Fibroblast of villous mesenchyme (primary cell): ENCODE measurements around the gene PLGRKT. TPM values are rescaled to one million over a fixed set of nuclear protein-coding genes. Genes with fewer than 3 reads are reported as not detected.

Source experiments
- DNase-seq: peaks from one replicate; pipeline ENCODE4 v3.0.0-alpha.2; 2010; ENCODE audit warnings: low read depth
- H3K4me3 ChIP-seq: 2 replicates; pipeline ENCODE4 v1.5.1; 2011; ENCODE audit warnings: low read depth, mild to moderate bottlenecking, low read length
- total RNA-seq: library from RNA; depleted of rRNA; stranded (reverse); fragments of >200 nt; gene quantifications from 2 replicates; pipeline ENCODE4 v1.2.3, GENCODE V29; 2012
- TF ChIP-seq, protein P1 (sequence below): IDR thresholded peaks from 2 replicates; pipeline ENCODE4 v1.5.1; 2012; ENCODE audit warnings: low read depth, mild to moderate bottlenecking, low read length; ENCODE audit not compliant: insufficient read depth

The PLGRKT gene
- total RNA-seq, 1 donor = 17.7 TPM

DNA sequence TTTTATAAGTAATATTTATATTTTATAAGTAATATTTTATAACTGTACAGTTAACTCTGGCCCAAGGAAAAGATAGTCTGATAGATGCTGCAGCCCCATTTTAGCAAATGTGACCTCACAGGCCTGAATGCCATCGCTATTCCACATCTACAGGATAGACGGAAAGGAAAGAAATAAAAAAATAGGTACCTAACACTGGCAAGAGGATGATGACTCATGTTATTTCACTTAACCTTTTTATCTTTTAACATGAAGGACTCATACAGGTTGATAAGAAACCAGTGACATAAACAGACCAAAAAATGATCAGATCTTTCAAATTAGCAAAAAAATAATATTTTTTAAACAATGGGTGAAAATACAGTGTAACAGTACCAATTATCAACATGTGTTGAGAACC, 15.3 kb upstream of the PLGRKT start:
- H3K4me3 ChIP-seq = no peak overlapping the region
- TF ChIP-seq, protein P1, sequence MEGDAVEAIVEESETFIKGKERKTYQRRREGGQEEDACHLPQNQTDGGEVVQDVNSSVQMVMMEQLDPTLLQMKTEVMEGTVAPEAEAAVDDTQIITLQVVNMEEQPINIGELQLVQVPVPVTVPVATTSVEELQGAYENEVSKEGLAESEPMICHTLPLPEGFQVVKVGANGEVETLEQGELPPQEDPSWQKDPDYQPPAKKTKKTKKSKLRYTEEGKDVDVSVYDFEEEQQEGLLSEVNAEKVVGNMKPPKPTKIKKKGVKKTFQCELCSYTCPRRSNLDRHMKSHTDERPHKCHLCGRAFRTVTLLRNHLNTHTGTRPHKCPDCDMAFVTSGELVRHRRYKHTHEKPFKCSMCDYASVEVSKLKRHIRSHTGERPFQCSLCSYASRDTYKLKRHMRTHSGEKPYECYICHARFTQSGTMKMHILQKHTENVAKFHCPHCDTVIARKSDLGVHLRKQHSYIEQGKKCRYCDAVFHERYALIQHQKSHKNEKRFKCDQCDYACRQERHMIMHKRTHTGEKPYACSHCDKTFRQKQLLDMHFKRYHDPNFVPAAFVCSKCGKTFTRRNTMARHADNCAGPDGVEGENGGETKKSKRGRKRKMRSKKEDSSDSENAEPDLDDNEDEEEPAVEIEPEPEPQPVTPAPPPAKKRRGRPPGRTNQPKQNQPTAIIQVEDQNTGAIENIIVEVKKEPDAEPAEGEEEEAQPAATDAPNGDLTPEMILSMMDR = no peak
- DNase-seq = no peak

DNA sequence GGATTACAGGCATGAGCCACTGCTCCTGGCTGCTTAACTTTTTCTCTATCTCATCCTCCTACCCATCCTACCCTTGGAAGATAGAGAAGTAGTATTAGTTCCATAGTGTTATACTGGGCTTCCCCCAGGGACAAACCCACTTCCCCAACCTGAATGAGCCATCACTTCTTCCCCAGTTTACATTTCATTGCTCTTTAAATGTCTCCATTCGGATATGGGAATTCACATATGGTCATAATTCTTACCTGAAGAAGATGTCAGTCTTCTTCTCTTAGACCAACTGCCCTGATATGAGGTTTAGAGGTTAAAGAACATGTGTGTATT, 14.5 kb upstream of the PLGRKT start:
- H3K4me3 ChIP-seq = no peak overlapping the region
- no peak for DNase-seq
- TF ChIP-seq, protein P1 = no peak

DNA sequence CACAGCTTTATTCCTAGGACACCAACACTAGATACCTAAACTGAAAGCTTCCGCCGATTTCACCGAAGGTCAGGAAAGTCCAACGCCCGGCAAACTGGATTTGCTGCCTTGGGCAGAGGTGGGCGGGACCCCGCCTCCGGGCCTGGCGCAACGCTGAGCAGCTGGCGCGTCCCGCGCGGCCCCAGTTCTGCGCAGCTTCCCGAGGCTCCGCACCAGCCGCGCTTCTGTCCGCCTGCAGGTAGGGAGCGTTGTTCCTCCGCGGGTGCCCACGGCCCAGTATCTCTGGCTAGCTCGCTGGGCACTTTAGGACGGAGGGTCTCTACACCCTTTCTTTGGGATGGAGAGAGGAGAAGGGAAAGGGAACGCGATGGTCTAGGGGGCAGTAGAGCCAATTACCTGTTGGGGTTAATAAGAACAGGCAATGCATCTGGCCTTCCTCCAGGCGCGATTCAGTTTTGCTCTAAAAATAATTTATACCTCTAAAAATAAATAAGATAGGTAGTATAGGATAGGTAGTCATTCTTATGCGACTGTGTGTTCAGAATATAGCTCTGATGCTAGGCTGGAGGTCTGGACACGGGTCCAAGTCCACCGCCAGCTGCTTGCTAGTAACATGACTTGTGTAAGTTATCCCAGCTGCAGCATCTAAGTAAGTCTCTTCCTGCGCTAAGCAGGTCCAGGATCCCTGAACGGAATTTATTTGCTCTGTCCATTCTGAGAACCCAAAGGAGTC, 12.8 kb upstream of the PLGRKT start, which contains the start of gene CD274:
Gene CD274 (plus strand): TSS at position 184 of the 733 bp plus-strand sequence. CDS start 5,572 bp downstream, outside the sequence.
- peak; percentile 96 for DNase-seq
- TF ChIP-seq, protein P1 = peak; percentile 73
- H3K4me3 ChIP-seq = peak within 1 kb of the TSS; percentile 70

DNA sequence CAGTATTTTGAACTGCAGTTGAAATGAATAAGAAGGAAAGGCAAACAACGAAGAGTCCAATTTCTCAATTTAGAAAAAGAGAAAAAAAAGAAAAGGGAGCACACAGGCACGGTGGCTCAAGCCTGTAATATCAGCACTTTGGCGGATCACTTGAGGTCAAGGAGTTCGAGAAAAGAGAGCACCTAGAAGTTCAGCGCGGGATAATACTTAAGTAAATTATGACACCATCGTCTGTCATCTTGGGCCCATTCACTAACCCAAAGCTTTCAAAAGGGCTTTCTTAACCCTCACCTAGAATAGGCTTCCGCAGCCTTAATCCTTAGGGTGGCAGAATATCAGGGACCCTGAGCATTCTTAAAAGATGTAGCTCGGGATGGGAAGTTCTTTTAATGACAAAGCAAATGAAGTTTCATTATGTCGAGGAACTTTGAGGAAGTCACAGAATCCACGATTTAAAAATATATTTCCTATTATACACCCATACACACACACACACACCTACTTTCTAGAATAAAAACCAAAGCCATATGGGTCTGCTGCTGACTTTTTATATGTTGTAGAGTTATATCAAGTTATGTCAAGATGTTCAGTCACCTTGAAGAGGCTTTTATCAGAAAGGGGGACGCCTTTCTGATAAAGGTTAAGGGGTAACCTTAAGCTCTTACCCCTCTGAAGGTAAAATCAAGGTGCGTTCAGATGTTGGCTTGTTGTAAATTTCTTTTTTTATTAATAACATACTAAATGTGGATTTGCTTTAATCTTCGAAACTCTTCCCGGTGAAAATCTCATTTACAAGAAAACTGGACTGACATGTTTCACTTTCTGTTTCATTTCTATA, 12.0 kb upstream of the PLGRKT start:
- H3K4me3 ChIP-seq = peak overlapping the region; percentile 70
- DNase-seq = no peak
- TF ChIP-seq, protein P1 = no peak

DNA sequence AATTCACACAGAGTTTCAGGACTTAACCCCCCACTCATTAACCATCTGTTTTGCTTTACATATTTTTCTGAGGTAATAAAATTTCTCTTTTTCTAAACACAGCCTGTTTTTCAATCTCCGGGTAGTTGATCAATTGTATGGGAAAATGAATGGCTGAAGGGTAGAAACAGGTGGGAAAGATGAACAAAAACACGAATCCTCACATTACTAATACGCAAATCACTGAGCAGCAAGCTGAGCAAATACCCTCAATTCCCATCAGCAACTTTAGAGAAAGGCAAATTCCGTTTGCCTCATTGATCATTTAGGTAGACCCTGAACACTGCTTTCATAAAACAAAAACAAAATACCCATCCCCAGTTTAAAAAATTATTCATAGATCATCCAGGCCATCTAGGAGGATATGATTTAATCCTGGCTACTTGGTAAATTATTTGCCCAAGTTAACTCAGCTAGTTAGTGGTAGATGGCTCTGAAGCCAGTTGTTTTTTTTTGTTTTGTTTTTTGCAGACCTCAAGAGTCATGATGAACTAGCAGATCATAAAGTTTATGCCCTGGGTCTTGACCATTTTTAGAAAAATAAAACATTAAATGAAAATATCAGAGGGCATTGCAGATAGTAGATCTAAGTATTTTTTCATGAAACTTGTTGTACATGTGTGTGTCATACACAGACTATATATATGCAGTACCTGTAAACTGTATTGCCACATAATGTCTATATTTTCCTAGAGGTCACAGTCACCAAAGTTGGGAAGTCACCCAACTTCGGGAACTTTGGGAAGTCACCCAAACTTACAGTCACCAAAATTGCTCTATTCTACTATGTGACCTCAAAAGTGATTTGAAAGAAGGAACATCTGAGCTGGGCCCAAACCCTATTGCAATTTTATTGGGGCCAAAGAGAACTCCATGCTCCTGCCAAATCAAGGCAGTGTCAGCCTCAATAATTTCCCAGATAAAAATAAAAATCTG, 11.0 kb upstream of the PLGRKT start:
- no peak for DNase-seq
- no peak overlapping the region for H3K4me3 ChIP-seq
- TF ChIP-seq, protein P1 = no peak

DNA sequence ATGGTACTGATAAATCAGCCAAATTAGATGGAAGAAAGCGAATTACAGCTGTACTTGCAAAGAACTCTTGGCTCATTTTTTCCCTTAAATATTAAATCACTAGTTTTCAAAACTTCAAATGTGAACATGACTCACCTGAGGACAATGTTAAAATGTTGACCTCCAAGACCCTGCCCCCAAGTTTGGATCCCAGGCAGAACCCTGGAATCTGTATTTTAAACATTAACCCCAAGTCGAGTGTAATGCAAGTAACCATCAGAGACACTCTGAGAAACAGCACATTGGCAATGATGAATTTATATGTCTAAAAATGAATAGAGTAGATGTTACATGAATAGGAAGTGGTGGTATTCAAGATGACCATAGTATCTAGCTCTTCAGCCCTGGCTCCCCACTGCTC, 10.3 kb upstream of the PLGRKT start:
- no peak overlapping the region for H3K4me3 ChIP-seq
- TF ChIP-seq, protein P1 = no peak
- DNase-seq = no peak
